Measurements from ENCODE around the gene SLC22A24. TPM values are rescaled to one million over a fixed set of nuclear protein-coding genes. Genes with fewer than 3 reads are reported as not detected.

The SLC22A24 gene
- not detected in 2 replicates for total RNA-seq

GRCh38 chr11:63144121-63144520 lies at the start of gene SLC22A24:
Gene SLC22A24 (minus strand): TSS chr11:63144221. CDS start chr11:63143779, 442 bp downstream.

Other genes starting within 250 kb of the SLC22A24 start
- not detected in 2 replicates for gene CHRM1, start 222.9 kb downstream of the SLC22A24 start, total RNA-seq
- gene SLC22A6, start 159.3 kb downstream of the SLC22A24 start, total RNA-seq: not detected in 2 replicates
- gene SLC22A8, start 128.4 kb downstream of the SLC22A24 start, total RNA-seq: not detected in 2 replicates
- gene SLC22A25, start 99.4 kb upstream of the SLC22A24 start, total RNA-seq: not detected in 2 replicates
- not detected in 2 replicates for gene SLC22A9, start 225.6 kb upstream of the SLC22A24 start, total RNA-seq